Activated T-helper 2 cell treated with anti-CD3 and anti-CD28 coated beads, Interferon-gamma antibody, Interleukin-2, Interleukin-4, amounts not matched to agents 10 μg/mL and 5 μg/mL and 100 μg/mL, durations not matched to agents 14 hours and 24 hours and 36 hours (primary cell): ENCODE data around the gene CPSF3. TPM values are rescaled to one million over a fixed set of nuclear protein-coding genes. Genes with fewer than 3 reads are reported as not detected.

Source experiments
- DNase-seq: peaks from one replicate; pipeline ENCODE4 v3.0.0; 2021; ENCODE audit warnings: low spot score
- H3K27ac Mint-ChIP-seq: one replicate; pipeline ENCODE4 v1.8.0; 2021; ENCODE audit warnings: mixed read lengths
- H3K27me3 Mint-ChIP-seq: one replicate; pipeline ENCODE4 v1.8.0; 2021; ENCODE audit warnings: low read depth, mixed read lengths
- H3K36me3 Mint-ChIP-seq: one replicate; pipeline ENCODE4 v1.8.0; 2021; ENCODE audit warnings: low read depth, mixed read lengths
- H3K4me1 Mint-ChIP-seq: one replicate; pipeline ENCODE4 v1.8.0; 2021; ENCODE audit warnings: low read depth, mixed read lengths
- H3K4me3 Mint-ChIP-seq: one replicate; pipeline ENCODE4 v1.8.0; 2021; ENCODE audit warnings: low read depth, mild to moderate bottlenecking, moderate library complexity, mixed read lengths
- H3K9me3 Mint-ChIP-seq: one replicate; pipeline ENCODE4 v1.8.0; 2021; ENCODE audit warnings: mixed read lengths
- intact Hi-C: fragments of 100-400 bp; cut with micrococcal nuclease; formaldehyde crosslinking; loops from one replicate; pipeline ENCODE4 v1.15.1; 2023
- total RNA-seq: library from RNA; stranded (reverse); gene quantifications from 2 replicates; pipeline ENCODE4 v1.2.3, GENCODE V29; 2022

CPSF3 gene
- total RNA-seq: 69.5 and 73.2 TPM in 2 replicates

DNA sequence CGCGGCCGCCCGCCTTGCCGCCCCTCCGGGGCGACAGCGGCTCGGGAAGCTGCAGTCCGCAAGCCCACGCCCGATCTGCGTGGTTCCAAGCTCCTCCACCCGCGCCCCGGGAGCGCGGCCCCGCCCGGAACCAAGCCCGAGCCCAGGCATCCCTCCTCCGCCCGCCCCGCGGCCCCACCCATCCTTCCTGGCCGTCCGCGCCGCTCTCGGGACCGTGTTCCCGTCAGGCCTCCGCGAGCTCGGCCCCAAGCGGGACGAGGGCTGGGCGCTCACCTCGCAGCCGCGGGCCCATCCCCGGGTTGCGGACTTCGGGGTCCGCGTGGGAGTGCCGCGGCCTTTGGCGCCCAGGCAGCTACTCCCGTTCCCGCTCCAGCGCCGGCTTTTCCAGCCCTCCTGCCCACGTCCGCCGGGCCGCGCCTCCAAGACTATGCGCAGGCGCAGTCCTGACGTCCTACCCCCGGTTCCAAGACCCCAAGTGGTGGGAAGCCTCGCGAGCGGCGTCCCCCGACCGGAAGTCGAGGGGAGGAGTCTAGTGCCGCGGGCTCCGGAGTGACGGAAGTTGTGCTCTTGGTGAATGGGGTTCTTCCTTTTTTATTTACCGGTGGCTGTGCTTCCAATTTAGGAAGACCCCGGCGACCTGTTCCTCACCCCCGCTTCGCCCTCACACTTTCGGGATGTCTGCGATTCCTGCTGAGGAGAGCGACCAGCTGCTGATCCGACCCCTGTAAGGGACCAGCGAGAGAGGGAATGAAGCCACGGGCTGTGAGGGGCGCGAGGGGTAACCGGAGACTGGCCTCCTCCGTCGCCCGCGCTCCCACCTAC is at the start of gene CPSF3, which contains the start of gene ITGB1BP1:
CPSF3 (plus strand) TSS at position 555 of the 822 bp plus-strand sequence; CDS start at position 675, 120 bp downstream.
ITGB1BP1 (minus strand) TSS at position 429 of the 822 bp plus-strand sequence. CDS start 4,831 bp downstream, outside the sequence.
- peak; percentile 97 for DNase-seq

DNA sequence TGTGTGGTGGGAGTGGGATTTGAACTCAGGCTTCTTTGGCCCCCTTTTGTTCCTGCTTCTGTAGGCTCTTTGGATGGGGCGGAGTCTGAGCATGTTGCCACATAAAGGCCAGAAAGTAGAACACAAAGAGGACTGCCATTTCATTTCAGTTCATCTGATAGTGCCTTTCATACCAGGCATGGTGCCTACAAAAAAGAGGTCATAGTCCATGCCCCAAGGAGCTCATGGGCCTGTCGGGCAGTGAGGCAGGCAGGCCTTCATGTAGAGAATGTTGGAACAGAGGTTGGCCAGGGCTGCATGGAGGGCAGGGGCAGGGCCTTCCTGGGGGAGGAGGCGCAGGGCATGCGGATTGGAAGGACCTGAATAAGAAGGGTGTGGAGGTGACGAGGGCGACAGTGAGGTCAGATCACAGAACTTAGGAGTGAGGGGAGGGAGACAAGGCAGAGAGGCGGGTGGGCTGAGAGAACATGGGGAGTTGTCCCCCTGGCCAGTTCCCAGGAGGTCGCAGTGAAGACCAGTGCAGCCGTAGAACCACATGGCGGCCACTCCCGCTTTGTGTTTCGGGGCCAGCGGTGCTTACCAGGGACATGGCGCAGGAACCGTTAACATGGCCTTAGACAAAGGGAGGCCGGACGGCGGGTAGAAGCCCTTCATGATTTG is 49.3 kb upstream of the CPSF3 start:
- Mint-ChIP-seq H3K27ac (no peak overlapping the region), H3K27me3 (no peaks in the 10 kb centered on the region), H3K4me3 (no peak overlapping the region), H3K4me1 (peaks cover 17% of the 10 kb centered on the region), H3K9me3 (no peaks in the 10 kb centered on the region), H3K36me3 (no peaks in the 10 kb centered on the region)
- intact Hi-C loops: no loop called here
- no peak for DNase-seq

More for the DNA sequence above, at the start of gene CPSF3, which contains the start of gene ITGB1BP1:
- Mint-ChIP-seq H3K27me3 (no peaks in the 10 kb centered on the region), H3K4me3 (peak within 1 kb of the TSS; percentile 91), H3K27ac (peak within 1 kb of the TSS; percentile 93), H3K4me1 (peaks cover 31% of the 10 kb centered on the region), H3K9me3 (no peaks in the 10 kb centered on the region), H3K36me3 (peaks cover 32% of the 10 kb centered on the region)
- intact Hi-C loops: loop anchor here (1.0 to 10.0 kb wide), 7 partner anchors 53 to 1024 kb away; partner anchors contain the start of genes ASAP2, ODC1, RRM2 and TAF1B

DNA sequence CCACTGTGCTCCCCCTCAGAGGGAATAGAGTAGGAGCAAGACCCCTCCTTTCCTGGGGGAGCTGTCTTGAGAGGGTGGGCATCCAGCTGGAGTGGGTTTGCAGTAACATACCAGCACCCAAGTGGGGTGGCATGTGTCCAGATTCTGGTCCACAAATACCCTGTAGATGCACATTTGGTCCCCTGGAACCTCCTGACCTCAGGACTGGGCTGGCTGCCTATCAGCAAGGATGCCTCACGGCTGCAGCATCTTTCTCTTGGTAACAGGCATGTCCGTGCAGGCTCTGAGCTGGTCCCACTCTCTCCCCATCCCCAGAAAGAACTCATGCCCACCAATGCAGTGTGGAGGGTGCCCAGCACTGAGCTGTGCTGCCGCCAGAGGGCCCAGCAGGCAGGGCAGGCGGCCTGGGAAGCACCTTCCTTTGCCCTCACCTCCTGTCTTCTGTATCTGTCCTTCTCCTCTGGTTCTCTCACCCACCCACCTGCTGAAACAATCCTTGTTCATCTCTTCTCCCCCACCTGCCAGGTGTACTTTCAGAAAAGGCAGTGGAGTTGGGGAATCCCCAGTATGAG is 47.5 kb upstream of the CPSF3 start:
- H3K36me3 Mint-ChIP-seq: no peaks in the 10 kb centered on the region
- intact Hi-C loops: no loop called here
- H3K27ac Mint-ChIP-seq: no peak overlapping the region
- H3K4me3 Mint-ChIP-seq: no peak overlapping the region
- no peaks in the 10 kb centered on the region for H3K9me3 Mint-ChIP-seq
- H3K4me1 Mint-ChIP-seq: peaks cover 7% of the 10 kb centered on the region
- no peaks in the 10 kb centered on the region for H3K27me3 Mint-ChIP-seq
- DNase-seq: no peak

DNA sequence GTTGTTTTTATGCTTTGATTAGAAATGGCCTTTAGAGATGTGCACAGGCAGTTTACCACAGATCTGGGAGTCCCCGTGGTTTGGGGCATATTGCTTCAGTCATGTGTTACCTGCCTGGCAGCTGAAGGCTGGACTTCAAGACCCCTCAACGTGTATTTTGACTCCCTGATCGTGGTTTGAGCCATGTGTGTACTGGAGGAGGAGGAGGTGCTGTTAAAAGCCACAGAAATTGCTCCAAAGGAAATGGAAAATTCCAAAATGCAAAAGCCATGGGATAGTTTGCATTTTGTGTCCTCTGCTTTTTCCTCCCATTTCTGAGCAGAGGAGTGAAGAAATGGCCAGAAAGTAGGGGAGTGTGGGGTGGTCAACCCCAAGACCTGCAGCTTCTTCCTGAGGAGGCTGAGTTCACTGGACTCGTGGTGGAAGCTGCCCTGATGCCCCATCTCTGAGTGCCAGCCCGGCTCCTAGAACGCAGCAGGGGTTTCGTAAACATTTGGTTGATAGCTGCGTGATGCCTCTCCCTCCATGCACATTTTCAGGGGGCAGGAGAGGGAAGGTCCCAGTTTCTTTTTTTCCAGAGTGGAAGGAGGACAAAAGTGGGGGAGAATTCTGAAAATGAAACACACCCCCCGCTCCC is 45.9 kb upstream of the CPSF3 start:
- H3K4me3 Mint-ChIP-seq: no peak overlapping the region
- intact Hi-C loops: no loop called here
- no peaks in the 10 kb centered on the region for H3K9me3 Mint-ChIP-seq
- no peak overlapping the region for H3K27ac Mint-ChIP-seq
- H3K36me3 Mint-ChIP-seq: no peaks in the 10 kb centered on the region
- no peaks in the 10 kb centered on the region for H3K27me3 Mint-ChIP-seq
- no peaks in the 10 kb centered on the region for H3K4me1 Mint-ChIP-seq
- DNase-seq: no peak

DNA sequence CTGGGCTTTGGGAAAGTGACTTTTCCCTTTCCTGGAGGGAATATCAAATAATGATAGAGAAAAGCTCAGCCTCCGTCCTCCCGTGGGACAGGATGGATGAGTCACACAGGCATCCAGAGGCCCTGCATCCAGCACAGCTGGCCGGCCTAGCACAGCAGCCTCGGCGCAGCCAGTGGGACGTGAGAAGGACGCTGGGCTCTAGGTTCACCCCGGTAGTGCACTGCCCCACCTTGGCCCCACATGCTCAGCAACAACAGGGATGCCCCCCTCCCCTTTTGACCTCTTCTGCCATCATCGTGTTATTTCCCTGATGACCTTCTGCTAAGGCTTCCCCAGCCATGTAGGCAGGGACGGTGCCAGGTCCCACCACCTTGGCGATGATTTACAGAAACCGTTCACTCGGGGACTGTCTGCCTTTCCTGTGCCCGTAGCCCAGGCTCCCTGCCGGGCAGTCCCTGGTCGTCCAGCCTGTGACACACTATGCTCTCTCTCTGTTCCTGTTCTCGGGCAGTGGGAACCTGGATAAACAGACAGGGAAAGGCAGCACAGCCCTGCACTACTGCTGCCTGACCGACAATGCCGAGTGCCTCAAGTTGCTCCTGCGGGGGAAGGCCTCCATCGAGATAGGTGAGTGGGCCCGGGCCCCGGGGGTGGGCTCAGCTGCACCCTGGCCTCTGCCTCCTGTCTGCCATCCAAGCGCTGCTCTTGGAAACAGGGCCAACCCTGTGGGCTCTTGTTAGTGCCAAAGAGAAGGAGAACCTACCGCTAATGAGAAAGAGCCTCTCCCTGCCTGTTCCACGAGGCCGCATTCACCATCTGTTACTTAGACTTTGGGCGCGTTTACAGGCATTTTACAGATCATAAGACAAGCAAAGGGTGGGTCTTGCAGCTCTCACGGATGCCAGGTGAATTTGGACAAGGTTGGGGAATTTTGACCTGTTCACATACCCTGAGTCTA is 44.7 kb upstream of the CPSF3 start:
- no peak for DNase-seq
- H3K4me3 Mint-ChIP-seq: no peak overlapping the region
- no peaks in the 10 kb centered on the region for H3K27me3 Mint-ChIP-seq
- no peak overlapping the region for H3K27ac Mint-ChIP-seq
- H3K36me3 Mint-ChIP-seq: no peaks in the 10 kb centered on the region
- intact Hi-C loops: no loop called here
- H3K9me3 Mint-ChIP-seq: no peaks in the 10 kb centered on the region
- H3K4me1 Mint-ChIP-seq: no peaks in the 10 kb centered on the region

DNA sequence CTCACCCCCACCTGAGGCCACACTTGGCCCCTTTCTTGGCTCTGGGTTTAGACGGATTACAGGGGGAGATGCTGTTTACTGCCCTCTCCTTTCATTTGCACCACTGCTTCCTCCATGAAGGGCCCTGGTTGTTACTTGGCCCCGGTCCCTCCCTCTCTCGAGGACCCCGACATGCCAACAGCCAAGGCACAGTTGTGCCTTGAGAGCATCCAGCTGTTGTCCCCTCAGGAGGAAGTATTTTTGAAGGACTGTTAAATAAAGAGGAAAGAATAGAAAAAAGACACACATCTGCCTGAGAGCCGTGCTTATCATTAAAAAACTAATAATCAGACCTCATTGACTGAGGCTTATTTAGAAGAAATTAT is 44.1 kb upstream of the CPSF3 start:
- no peak overlapping the region for H3K27ac Mint-ChIP-seq
- H3K27me3 Mint-ChIP-seq: no peaks in the 10 kb centered on the region
- H3K9me3 Mint-ChIP-seq: no peaks in the 10 kb centered on the region
- H3K4me3 Mint-ChIP-seq: no peak overlapping the region
- no peak for DNase-seq
- no peaks in the 10 kb centered on the region for H3K4me1 Mint-ChIP-seq
- H3K36me3 Mint-ChIP-seq: no peaks in the 10 kb centered on the region
- intact Hi-C loops: no loop called here

DNA sequence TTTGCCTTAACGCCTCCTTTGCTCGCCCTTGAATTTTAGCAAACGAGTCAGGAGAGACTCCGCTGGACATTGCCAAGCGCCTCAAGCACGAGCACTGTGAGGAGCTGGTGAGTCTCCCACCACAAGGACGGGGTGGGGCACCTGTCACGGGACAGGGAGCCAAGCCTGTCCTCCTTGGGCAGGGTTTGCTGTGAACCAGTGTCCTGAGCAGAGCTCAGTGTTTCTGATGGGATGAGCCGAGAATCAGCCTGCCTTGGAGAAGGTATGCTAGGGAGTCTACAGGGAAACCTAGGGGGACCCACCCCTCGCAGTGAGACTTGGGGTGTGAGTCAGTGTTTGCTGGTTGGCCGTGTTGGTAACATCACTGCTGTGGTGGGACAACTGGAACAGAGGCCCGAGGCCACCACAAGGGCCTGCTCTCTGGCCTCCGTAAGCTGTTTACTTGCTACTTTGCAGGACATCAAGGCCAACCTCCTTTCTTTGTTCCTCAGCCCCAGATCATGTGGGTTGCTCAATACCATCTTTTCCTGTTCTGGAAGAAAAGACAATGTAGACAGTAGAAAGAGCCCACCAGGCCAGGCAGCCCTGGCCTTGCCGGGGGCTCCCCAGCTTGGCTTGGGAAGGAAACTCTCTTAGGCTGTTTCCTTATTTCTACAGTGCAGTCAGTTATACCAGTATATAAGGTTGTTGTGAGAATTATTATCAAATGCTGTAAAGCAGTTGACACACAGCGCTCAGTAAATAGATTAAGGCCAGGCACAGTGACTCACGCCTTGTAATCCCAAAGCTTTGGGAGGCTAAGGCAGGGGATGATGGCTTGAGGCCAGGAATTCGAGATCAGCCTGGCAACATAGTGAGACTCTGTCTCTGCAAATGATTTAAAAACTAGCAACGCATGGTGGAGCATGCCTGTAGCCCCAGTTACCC is 42.5 kb upstream of the CPSF3 start:
- Mint-ChIP-seq H3K27ac (no peak overlapping the region), H3K9me3 (no peaks in the 10 kb centered on the region), H3K27me3 (no peaks in the 10 kb centered on the region), H3K36me3 (no peaks in the 10 kb centered on the region), H3K4me1 (no peaks in the 10 kb centered on the region), H3K4me3 (no peak overlapping the region)
- no peak for DNase-seq
- intact Hi-C loops: no loop called here

DNA sequence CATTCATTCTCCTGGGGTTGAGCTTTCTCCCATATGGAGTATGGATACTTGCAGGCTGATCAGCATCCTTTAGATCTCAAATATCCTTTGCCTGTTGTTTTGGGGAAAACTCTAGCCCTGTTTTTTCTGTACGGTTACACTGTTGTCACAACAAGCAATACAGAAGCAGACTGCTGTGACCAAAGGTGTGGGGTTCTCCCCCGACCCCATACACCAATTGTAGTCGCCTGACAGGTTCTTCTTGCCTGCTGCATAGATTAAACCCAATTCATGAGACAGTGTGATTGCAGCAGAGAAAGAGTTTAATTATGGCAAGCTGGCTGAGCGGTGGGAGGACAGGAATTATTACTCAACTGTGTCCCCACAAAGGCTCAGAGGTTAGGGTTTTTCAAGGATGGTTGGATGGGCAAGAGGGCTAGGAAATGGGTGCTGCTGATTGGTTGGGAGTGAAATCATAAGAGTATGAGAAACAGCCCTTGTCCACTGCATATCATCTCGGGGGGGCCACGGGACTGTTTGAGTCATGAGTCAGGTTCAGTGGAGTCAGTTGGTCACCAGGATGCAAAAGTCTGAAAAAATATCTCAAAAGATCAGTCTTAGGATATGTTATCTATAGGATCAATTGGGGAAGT is 40.7 kb upstream of the CPSF3 start:
- H3K27ac Mint-ChIP-seq: no peak overlapping the region
- H3K4me3 Mint-ChIP-seq: no peak overlapping the region
- DNase-seq: no peak
- intact Hi-C loops: no loop called here
- no peaks in the 10 kb centered on the region for H3K27me3 Mint-ChIP-seq
- no peaks in the 10 kb centered on the region for H3K36me3 Mint-ChIP-seq
- H3K9me3 Mint-ChIP-seq: no peaks in the 10 kb centered on the region
- no peaks in the 10 kb centered on the region for H3K4me1 Mint-ChIP-seq

DNA sequence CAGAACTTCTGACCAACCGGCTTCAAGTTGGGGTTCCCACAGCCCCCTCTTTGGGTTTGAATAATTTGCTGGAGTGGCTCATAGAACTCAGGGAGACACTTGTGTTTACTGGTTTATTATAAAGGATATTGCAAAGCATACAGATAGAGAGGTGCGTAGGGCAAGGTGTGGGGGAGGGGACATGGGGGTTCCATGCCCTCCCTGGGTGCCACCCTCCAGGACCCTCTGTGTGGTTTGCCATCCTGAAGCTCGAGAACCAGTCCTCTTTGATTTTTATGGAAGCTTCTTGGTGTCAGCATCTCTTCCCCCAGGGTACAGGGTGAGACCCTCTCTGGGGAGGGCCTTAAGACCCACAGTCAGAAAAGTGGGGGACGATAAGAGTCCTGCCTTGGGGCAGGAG is 38.9 kb upstream of the CPSF3 start:
- no peaks in the 10 kb centered on the region for H3K36me3 Mint-ChIP-seq
- H3K9me3 Mint-ChIP-seq: no peaks in the 10 kb centered on the region
- no peaks in the 10 kb centered on the region for H3K4me1 Mint-ChIP-seq
- DNase-seq: no peak
- H3K27me3 Mint-ChIP-seq: no peaks in the 10 kb centered on the region
- H3K27ac Mint-ChIP-seq: no peak overlapping the region
- intact Hi-C loops: no loop called here
- no peak overlapping the region for H3K4me3 Mint-ChIP-seq

DNA sequence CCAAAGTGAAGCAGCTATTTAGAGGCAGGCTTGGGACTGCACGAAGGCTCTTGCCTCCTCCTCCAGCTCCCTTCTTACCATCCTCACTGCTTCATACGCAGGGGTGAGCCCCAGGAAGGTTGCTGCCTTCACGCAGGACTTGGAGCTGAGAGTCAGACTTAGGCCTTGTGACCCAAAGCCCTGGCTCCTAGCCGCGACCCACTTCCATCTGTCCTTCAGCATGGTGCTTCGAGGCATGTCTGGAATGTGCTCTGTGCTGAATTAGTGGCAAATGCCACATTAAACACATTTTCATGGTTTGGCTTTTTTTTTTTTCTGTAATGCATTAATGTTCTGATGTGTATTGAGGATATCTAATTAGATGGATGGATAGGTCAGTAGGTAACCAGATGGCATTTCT is 37.6 kb upstream of the CPSF3 start:
- H3K36me3 Mint-ChIP-seq: no peaks in the 10 kb centered on the region
- no peak overlapping the region for H3K4me3 Mint-ChIP-seq
- no peaks in the 10 kb centered on the region for H3K27me3 Mint-ChIP-seq
- H3K9me3 Mint-ChIP-seq: no peaks in the 10 kb centered on the region
- H3K27ac Mint-ChIP-seq: no peak overlapping the region
- no peaks in the 10 kb centered on the region for H3K4me1 Mint-ChIP-seq
- intact Hi-C loops: no loop called here
- no peak for DNase-seq

DNA sequence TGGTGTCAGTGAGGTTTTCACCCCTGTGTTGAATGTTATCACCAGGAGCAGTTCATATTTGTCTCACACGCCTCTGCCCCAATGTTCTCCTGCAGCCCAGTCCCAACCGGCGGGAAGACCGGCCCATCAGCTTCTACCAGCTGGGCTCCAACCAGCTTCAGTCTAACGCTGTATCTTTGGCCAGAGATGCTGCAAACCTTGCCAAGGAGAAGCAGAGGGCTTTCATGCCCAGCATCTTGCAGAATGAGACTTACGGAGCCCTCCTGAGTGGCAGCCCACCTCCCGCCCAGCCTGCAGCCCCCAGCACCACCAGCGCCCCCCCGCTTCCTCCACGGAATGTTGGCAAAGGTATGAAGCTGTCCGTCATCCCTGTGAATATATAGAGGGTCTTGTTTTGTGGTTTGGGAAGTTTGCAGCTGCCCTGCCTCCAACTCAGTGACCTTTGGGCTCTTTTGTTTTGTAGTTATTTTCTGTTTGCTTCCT is 35.2 kb upstream of the CPSF3 start:
- Mint-ChIP-seq H3K36me3 (no peaks in the 10 kb centered on the region), H3K27ac (no peak overlapping the region), H3K9me3 (no peaks in the 10 kb centered on the region), H3K27me3 (no peaks in the 10 kb centered on the region), H3K4me1 (no peaks in the 10 kb centered on the region), H3K4me3 (no peak overlapping the region)
- intact Hi-C loops: no loop called here
- DNase-seq: no peak
